ENCODE results near the gene NSG2. TPM values are rescaled to one million over a fixed set of nuclear protein-coding genes. Genes with fewer than 3 reads are reported as not detected.
"Not testable (repeated sequence)": the region's sequence is repeated elsewhere in the genome, so short reads cannot be mapped to it uniquely, and the experiment has no call there.

The NSG2 gene
- total RNA-seq, 4 donors from 2014 or later = 1.1 to 1.2 TPM; not detected in 2

DNA sequence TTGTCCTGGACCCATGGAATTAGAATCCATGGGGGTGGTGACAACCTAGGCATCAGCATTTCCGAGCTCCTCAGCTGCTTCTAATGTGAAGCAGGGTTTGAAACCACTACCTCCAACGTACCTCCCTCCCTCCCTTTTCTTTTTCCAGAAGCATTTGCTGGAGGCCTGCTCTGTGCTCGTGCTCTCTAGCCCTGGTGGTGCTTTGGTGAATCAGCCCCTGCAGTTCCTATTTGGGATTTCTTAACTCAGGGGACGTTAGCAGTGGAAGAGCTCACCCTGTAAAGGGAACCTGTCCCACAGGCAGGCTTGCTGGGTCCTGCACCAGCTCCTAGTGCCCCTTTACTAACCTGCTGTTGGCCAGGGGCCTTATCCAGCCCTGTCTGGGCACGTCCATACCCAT is 55.0 kb downstream of the NSG2 start:
- Histone ChIP-seq H3K4me3 (replicated peaks in 1 of 3) (no peak overlapping the region), H3K36me3 (no peaks in the 10 kb centered on the region), H3K4me1 (no peaks in the 10 kb centered on the region), H3K9me3 (no peaks in the 10 kb centered on the region), H3K27ac (no peak overlapping the region), H3K27me3 (no peaks in the 10 kb centered on the region)
- WGBS, 2 donors = 60 to 66% methylated on average over 4 to 5 of the region's 5 CpGs
- TF ChIP-seq, protein P1, sequence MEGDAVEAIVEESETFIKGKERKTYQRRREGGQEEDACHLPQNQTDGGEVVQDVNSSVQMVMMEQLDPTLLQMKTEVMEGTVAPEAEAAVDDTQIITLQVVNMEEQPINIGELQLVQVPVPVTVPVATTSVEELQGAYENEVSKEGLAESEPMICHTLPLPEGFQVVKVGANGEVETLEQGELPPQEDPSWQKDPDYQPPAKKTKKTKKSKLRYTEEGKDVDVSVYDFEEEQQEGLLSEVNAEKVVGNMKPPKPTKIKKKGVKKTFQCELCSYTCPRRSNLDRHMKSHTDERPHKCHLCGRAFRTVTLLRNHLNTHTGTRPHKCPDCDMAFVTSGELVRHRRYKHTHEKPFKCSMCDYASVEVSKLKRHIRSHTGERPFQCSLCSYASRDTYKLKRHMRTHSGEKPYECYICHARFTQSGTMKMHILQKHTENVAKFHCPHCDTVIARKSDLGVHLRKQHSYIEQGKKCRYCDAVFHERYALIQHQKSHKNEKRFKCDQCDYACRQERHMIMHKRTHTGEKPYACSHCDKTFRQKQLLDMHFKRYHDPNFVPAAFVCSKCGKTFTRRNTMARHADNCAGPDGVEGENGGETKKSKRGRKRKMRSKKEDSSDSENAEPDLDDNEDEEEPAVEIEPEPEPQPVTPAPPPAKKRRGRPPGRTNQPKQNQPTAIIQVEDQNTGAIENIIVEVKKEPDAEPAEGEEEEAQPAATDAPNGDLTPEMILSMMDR (IDR thresholded peaks at IDR 0.05) = no peak
- no peak for TF ChIP-seq POLR2A (IDR thresholded peaks at IDR 0.05)
- intact Hi-C loops (cut with DNase I) = no loop called here
- DNase-seq = no peak

DNA sequence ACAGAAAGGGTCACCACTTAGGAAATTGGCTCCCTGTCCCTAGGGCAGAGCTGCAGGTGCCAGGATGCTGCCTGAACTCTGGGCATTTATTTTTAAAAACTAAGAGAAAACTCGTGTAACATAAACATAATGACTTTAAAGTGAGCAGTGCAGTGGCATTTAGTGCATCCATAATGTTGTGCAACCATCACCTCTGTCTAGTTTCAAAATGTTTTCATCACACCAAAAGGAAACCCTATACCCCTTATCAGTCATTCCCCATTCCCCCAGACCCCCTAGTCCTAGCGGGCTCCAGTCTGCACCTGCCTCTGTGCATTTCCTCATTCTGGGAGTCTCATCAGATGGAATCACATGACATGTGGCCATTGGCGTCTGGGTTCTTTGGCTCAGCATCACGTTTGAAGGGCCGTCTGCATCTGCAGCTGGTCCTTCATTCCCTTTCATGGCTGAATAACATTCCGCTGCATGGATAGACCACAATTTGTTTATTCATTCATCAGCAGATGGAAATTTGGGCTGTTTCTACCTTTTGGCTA is 55.8 kb downstream of the NSG2 start:
- Histone ChIP-seq H3K36me3 (no peaks in the 10 kb centered on the region), H3K4me1 (no peaks in the 10 kb centered on the region), H3K27me3 (no peaks in the 10 kb centered on the region), H3K9me3 (no peaks in the 10 kb centered on the region), H3K4me3 (replicated peaks in 1 of 3) (no peak overlapping the region), H3K27ac (no peak overlapping the region)
- 63 to 72% methylated on average over 6 of the region's 6 CpGs for WGBS, 2 donors
- intact Hi-C loops (cut with DNase I) = no loop called here
- no peak for DNase-seq
- TF ChIP-seq, protein P1 (IDR thresholded peaks at IDR 0.05) = no peak
- TF ChIP-seq POLR2A (IDR thresholded peaks at IDR 0.05) = no peak

DNA sequence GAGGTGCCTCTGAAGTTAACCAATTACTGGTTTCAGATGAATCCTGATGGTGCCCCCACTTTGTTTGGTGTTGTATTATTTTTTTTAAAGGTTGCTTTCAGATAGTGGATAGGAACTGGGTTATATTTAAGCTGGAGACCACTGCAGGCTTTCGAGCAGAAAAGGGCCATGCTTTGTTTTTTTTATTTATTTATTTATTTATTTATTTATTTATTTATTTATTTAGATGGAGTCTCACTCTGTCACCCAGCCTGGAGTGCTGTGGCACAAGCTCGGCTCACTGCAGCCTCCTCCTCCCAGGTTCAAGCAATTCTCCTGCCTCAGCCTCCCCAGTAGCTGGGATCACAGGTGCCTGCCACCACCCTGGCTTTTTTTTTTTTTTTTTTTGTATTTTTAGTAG is 57.1 kb downstream of the NSG2 start:
- H3K9me3 ChIP-seq; DNase-seq; H3K36me3 ChIP-seq; H3K4me1 ChIP-seq; H3K4me3 ChIP-seq (replicated peaks in 1 of 3); intact Hi-C loops (cut with DNase I); H3K27me3 ChIP-seq; H3K27ac ChIP-seq: not testable (repeated sequence)
- WGBS, 2 donors = 85 to 90% methylated on average over 2 of the region's 2 CpGs

DNA sequence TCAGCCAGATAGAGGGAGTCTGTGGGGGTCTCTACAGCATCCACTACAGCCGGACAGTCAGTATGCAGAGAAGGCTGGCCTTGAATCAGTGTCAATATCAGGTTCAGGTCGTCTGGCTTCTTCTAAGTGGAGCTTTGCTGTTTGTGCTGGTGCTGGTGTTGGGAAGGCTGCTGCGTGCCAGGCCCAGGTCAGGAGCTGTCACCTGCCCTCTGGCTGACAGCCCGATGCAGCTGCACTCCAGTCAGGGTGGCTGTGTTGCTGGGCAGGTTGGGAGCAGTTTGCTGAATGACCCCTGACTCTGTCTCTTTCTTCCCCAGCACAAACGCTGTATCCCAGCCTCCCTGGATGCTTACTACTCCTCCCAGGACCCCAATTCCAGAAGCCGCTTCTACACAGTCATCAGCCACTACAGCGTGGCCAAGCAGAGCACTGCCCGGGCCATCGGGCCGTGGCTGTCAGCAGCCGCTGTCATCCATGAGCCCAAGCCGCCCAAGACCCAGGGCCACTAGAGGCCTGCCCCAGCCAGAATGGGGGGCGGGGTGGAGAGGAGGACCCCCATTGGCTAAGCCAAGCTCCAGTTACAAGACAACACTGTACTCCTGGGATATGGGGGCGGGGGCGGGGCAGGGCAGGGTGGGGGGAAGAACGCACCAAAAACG is 61.6 kb downstream of the NSG2 start:
- Histone ChIP-seq H3K4me3 (replicated peaks in 1 of 3) (no peak overlapping the region), H3K9me3 (no peaks in the 10 kb centered on the region), H3K4me1 (no peaks in the 10 kb centered on the region), H3K36me3 (no peaks in the 10 kb centered on the region), H3K27ac (no peak overlapping the region), H3K27me3 (no peaks in the 10 kb centered on the region)
- no peak for DNase-seq
- WGBS, 2 donors = 60 to 76% methylated on average over 17 of the region's 17 CpGs
- TF ChIP-seq, protein P1 (IDR thresholded peaks at IDR 0.05) = no peak
- no peak for TF ChIP-seq POLR2A (IDR thresholded peaks at IDR 0.05)
- intact Hi-C loops (cut with DNase I) = no loop called here

DNA sequence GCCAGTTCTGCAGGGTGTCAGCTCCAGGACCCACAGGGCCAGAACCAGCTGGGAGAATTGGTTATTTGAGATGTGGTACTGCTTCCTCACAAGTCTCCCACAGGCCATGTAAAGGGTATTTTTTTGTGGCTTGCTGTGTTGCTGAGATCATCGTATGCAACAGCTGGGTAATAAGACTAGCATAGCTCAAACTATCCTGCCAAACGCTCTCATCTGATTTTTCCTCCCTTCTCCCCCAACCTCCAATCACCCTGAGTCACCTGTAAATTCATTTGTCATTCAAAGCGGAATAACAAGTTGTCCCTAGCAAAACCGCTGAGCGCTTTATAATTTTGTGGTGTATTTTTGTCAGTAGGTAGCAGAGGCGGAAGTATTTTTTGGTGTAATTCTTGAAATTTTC is 63.2 kb downstream of the NSG2 start:
- DNase-seq = no peak
- Histone ChIP-seq H3K27ac (no peak overlapping the region), H3K4me1 (no peaks in the 10 kb centered on the region), H3K4me3 (replicated peaks in 1 of 3) (no peak overlapping the region), H3K36me3 (no peaks in the 10 kb centered on the region), H3K27me3 (no peaks in the 10 kb centered on the region), H3K9me3 (no peaks in the 10 kb centered on the region)
- 89 to 90% methylated on average over 6 of the region's 6 CpGs for WGBS, 2 donors
- no peak for TF ChIP-seq POLR2A (IDR thresholded peaks at IDR 0.05)
- TF ChIP-seq, protein P1 (IDR thresholded peaks at IDR 0.05) = no peak
- intact Hi-C loops (cut with DNase I) = no loop called here
